HG03025 (cell line): ENCODE results near the gene FAP.

Experiments used
- ATAC-seq: cut with Tn5 transposase; IDR thresholded peaks from one replicate; pipeline ENCODE4 v1.9.1; 2021; ENCODE audit warnings: mild to moderate bottlenecking, moderate library complexity; ENCODE audit not compliant: unreplicated experiment, low FRiP score

The FAP gene

GRCh38 chr2:162127422-162127821 lies 115.8 kb downstream of the FAP start:
- no peak for ATAC-seq

GRCh38 chr2:162126527-162126926 lies 116.7 kb downstream of the FAP start:
- ATAC-seq, result no peak

- ATAC-seq, result peak; percentile 95
Measured at GRCh38 chr2:162126111-162126519, 117.1 kb downstream of the FAP start.

- no peak for ATAC-seq
Measured at GRCh38 chr2:162125138-162125537, 118.1 kb downstream of the FAP start.

- ATAC-seq, result no peak
Measured at GRCh38 chr2:162123806-162124758, 119.2 kb downstream of the FAP start.
